Osteoblast (primary cell): ENCODE measurements around the gene DLG2. TPM values are rescaled to one million over a fixed set of nuclear protein-coding genes. Genes with fewer than 3 reads are reported as not detected.

Experiments used
- DNase-seq: peaks from one replicate; pipeline ENCODE4 v3.0.0; 2011; ENCODE audit warnings: low spot score, mixed read lengths; ENCODE audit not compliant: insufficient read length; ENCODE audit errors: missing footprints
- H2AFZ ChIP-seq: 2 replicates; pipeline ENCODE4 v1.6.0; 2011; ENCODE audit warnings: mild to moderate bottlenecking, low read length
- H3K27ac ChIP-seq: 2 replicates; pipeline ENCODE4 v1.5.1; 2011; ENCODE audit warnings: mild to moderate bottlenecking, low read depth, low read length, moderate library complexity
- H3K27me3 ChIP-seq: 2 replicates; pipeline ENCODE4 v1.6.0; 2012; ENCODE audit warnings: mild to moderate bottlenecking, control low read depth, inconsistent platforms, low read length, moderate library complexity; ENCODE audit not compliant: insufficient read depth
- H3K36me3 ChIP-seq: 2 replicates; pipeline ENCODE4 v1.5.1; 2011; ENCODE audit warnings: mild to moderate bottlenecking, low read length, control low read depth, moderate library complexity; ENCODE audit not compliant: insufficient read depth
- H3K4me1 ChIP-seq: 2 replicates; pipeline ENCODE4 v1.5.1; 2011; ENCODE audit warnings: mild to moderate bottlenecking, low read length, control low read depth, moderate library complexity; ENCODE audit not compliant: insufficient read depth
- H3K4me2 ChIP-seq: 2 replicates; pipeline ENCODE4 v1.6.0; 2011; ENCODE audit warnings: mild to moderate bottlenecking, low read length; ENCODE audit not compliant: insufficient read depth
- H3K4me3 ChIP-seq: fragments of 200-600 bp; sonication (generic); 3 replicates; pipeline ENCODE4 v1.5.1; 2012; ENCODE audit warnings: mild to moderate bottlenecking, low read length, inconsistent platforms; ENCODE audit not compliant: insufficient read depth
- H3K79me2 ChIP-seq: 2 replicates; pipeline ENCODE4 v1.6.0; 2012; ENCODE audit warnings: mild to moderate bottlenecking, low read length, control low read depth, inconsistent platforms; ENCODE audit not compliant: insufficient read depth
- H3K9me3 ChIP-seq: 2 replicates; pipeline ENCODE4 v1.5.1; 2011; ENCODE audit warnings: low read depth, low read length, control low read depth
- H4K20me1 ChIP-seq: 2 replicates; pipeline ENCODE4 v1.6.0; 2012; ENCODE audit warnings: mild to moderate bottlenecking, low read length, control low read depth; ENCODE audit not compliant: insufficient read depth
- CTCF ChIP-seq: IDR thresholded peaks from 2 replicates; pipeline ENCODE4 v1.5.1; 2011; ENCODE audit warnings: mild to moderate bottlenecking, low read depth, low read length, moderate library complexity; ENCODE audit errors: extremely low read depth
- total RNA-seq: library from RNA; depleted of rRNA; stranded (reverse); fragments of >200 nt; gene quantifications from 2 replicates; pipeline ENCODE4 v1.2.3, GENCODE V29; 2012

The DLG2 gene
- total RNA-seq, 1 donor, result 3.3 TPM

GRCh38 chr11:84384731-84385130 lies 1242.4 kb downstream of the DLG2 start:
- H4K20me1 ChIP-seq, result no peaks in the 10 kb centered on the region
- no peaks in the 10 kb centered on the region for H3K9me3 ChIP-seq
- no peak overlapping the region for H3K27ac ChIP-seq
- TF ChIP-seq CTCF, result peak; percentile 80
- no peaks in the 10 kb centered on the region for H3K36me3 ChIP-seq
- no peaks in the 10 kb centered on the region for H3K27me3 ChIP-seq
- H2AFZ ChIP-seq, result no peak overlapping the region
- H3K4me2 ChIP-seq, result no peak overlapping the region
- H3K4me1 ChIP-seq, result no peaks in the 10 kb centered on the region
- no peak overlapping the region for H3K4me3 ChIP-seq
- DNase-seq, result no peak
- no peaks in the 10 kb centered on the region for H3K79me2 ChIP-seq

DNA sequence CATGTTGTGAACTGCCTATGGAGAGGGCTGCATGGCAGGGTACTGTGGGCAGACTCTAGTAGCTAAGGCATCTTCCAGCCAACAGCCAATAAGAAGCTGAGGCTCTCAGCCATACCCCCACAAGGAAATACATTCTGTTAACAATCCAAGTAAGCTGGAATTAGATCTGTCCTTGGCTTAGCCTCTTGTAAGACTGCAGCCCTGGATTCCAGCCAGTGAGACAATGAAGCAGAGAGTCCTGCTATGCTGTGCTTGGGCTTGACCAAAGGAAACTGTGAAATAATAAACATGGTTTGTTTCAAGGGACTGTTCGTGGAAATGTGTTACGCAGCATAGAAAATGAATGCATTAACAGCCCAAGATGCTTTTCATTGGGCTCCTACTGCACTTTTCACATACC lies 1243.6 kb downstream of the DLG2 start:
- H3K4me1 ChIP-seq, result no peaks in the 10 kb centered on the region
- no peak overlapping the region for H3K4me3 ChIP-seq
- H4K20me1 ChIP-seq, result no peaks in the 10 kb centered on the region
- no peak overlapping the region for H2AFZ ChIP-seq
- no peaks in the 10 kb centered on the region for H3K36me3 ChIP-seq
- H3K79me2 ChIP-seq, result no peaks in the 10 kb centered on the region
- no peak for DNase-seq
- H3K4me2 ChIP-seq, result no peak overlapping the region
- no peak for TF ChIP-seq CTCF
- no peak overlapping the region for H3K27ac ChIP-seq
- H3K9me3 ChIP-seq, result no peaks in the 10 kb centered on the region
- H3K27me3 ChIP-seq, result no peaks in the 10 kb centered on the region

DNA sequence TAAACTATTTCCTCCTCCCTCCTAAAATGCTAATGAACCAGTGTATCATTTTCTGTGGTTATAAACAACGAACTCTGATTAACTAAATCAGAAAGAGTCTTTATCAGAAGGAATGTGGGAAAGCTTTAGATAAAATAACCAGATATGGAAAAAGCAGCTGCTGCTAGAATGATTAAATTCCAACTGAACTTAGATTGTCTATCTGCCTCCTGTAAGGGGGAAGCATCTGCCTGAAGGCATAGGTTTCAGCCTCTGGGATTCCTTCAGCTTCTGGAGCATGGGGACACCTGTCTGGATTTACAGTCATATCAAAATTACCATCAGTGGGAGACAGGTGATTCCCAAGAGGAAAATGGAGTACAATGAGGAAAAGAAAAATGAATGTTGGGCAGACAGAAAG lies 1245.5 kb downstream of the DLG2 start:
- H3K79me2 ChIP-seq, result no peaks in the 10 kb centered on the region
- no peak for DNase-seq
- H3K4me1 ChIP-seq, result no peaks in the 10 kb centered on the region
- H3K4me3 ChIP-seq, result no peak overlapping the region
- H3K36me3 ChIP-seq, result no peaks in the 10 kb centered on the region
- no peaks in the 10 kb centered on the region for H3K27me3 ChIP-seq
- TF ChIP-seq CTCF, result no peak
- H3K9me3 ChIP-seq, result no peaks in the 10 kb centered on the region
- no peak overlapping the region for H2AFZ ChIP-seq
- H3K27ac ChIP-seq, result no peak overlapping the region
- H3K4me2 ChIP-seq, result no peak overlapping the region
- H4K20me1 ChIP-seq, result no peaks in the 10 kb centered on the region

GRCh38 chr11:84372381-84372950 lies 1254.7 kb downstream of the DLG2 start:
- H4K20me1 ChIP-seq, result no peaks in the 10 kb centered on the region
- H3K36me3 ChIP-seq, result no peaks in the 10 kb centered on the region
- peak; percentile 13 for DNase-seq
- H2AFZ ChIP-seq, result no peak overlapping the region
- no peaks in the 10 kb centered on the region for H3K9me3 ChIP-seq
- no peaks in the 10 kb centered on the region for H3K27me3 ChIP-seq
- no peak for TF ChIP-seq CTCF
- no peak overlapping the region for H3K27ac ChIP-seq
- no peaks in the 10 kb centered on the region for H3K79me2 ChIP-seq
- no peak overlapping the region for H3K4me3 ChIP-seq
- no peaks in the 10 kb centered on the region for H3K4me1 ChIP-seq
- H3K4me2 ChIP-seq, result no peak overlapping the region
